Stimulated activated CD8-positive, alpha-beta memory T cell treated with anti-CD3 and anti-CD28 coated beads, Interleukin-2, amount 100 ng/mL, for 48 hours (primary cell): ENCODE measurements around the gene IGF1.

Source experiments
- DNase-seq, 2 donors: peaks; one replicate each; pipeline ENCODE4 v3.0.0-alpha.2; 2020; ENCODE audit warnings: low read depth in 2 of 2

IGF1 gene

GRCh38 chr12:102480406-102480805 is at the start of gene IGF1:
IGF1 (minus strand) TSS chr12:102480563; CDS start chr12:102480381, 182 bp downstream.
- DNase-seq: no peak

GRCh38 chr12:102528111-102528510 is 47.7 kb upstream of the IGF1 start:
- no peak for DNase-seq

GRCh38 chr12:102527171-102527720 is 46.9 kb upstream of the IGF1 start:
- no peak for DNase-seq

- no peak for DNase-seq
Observed at GRCh38 chr12:102526656-102527055, 46.3 kb upstream of the IGF1 start.

GRCh38 chr12:102522768-102523167 is 42.4 kb upstream of the IGF1 start:
- no peak for DNase-seq

- DNase-seq: no peak
Observed at GRCh38 chr12:102521662-102522277, 41.4 kb upstream of the IGF1 start.

- no peak for DNase-seq
Observed at GRCh38 chr12:102518871-102519270, 38.5 kb upstream of the IGF1 start.

GRCh38 chr12:102514696-102515095 is 34.3 kb upstream of the IGF1 start:
- DNase-seq: no peak

- DNase-seq: no peak
Observed at GRCh38 chr12:102513739-102514138, 33.4 kb upstream of the IGF1 start.

GRCh38 chr12:102513272-102513671 is 32.9 kb upstream of the IGF1 start:
- DNase-seq: no peak

- no peak for DNase-seq
Observed at GRCh38 chr12:102512523-102512922, 32.2 kb upstream of the IGF1 start.

- no peak for DNase-seq
Observed at GRCh38 chr12:102511575-102511974, 31.2 kb upstream of the IGF1 start.

- DNase-seq: no peak
Observed at GRCh38 chr12:102510463-102510862, 30.1 kb upstream of the IGF1 start.

- DNase-seq: no peak
Observed at GRCh38 chr12:102510031-102510430, 29.7 kb upstream of the IGF1 start.

GRCh38 chr12:102509123-102509626 is 28.8 kb upstream of the IGF1 start:
- DNase-seq: no peak

GRCh38 chr12:102508052-102508451 is 27.7 kb upstream of the IGF1 start:
- DNase-seq: no peak

- no peak for DNase-seq
Observed at GRCh38 chr12:102507301-102507700, 26.9 kb upstream of the IGF1 start.

GRCh38 chr12:102504871-102505270 is 24.5 kb upstream of the IGF1 start:
- no peak for DNase-seq

- DNase-seq: no peak
Observed at GRCh38 chr12:102504280-102504679, 23.9 kb upstream of the IGF1 start.

GRCh38 chr12:102503831-102504230 is 23.5 kb upstream of the IGF1 start:
- no peak for DNase-seq

- DNase-seq: no peak
Observed at GRCh38 chr12:102503056-102503681, 22.8 kb upstream of the IGF1 start.

- DNase-seq: no peak
Observed at GRCh38 chr12:102501773-102502172, 21.4 kb upstream of the IGF1 start.

- no peak for DNase-seq
Observed at GRCh38 chr12:102498471-102498870, 18.1 kb upstream of the IGF1 start.
